HCT116 (cell line): ENCODE measurements around the gene LZTR1.

Source experiments
- CTCF ChIP-seq, 3 experiments: fragments of 200-600 bp in 1 of 3; sonication (generic) in 1 of 3; IDR thresholded peaks in 2 of 3; conservative IDR thresholded peaks in 1 of 3; 2 replicates each; pipeline ENCODE4 v1.5.1; 2012 to 2017; ENCODE audit warnings: low read depth in 2 of 3, low read length in 2 of 3, antibody characterized with exemption in 1 of 3, borderline replicate concordance in 1 of 3, control low read depth in 1 of 3, mild to moderate bottlenecking in 1 of 3, mixed read lengths in 1 of 3, mixed run types in 1 of 3, moderate library complexity in 1 of 3; ENCODE audit not compliant: insufficient read depth in 1 of 3
- EGR1 ChIP-seq: IDR thresholded peaks from 2 replicates; pipeline ENCODE4 v1.6.1; 2012; ENCODE audit warnings: low read depth
- TCF7L2 ChIP-seq: IDR thresholded peaks from 2 replicates; pipeline ENCODE4 v1.7.0; 2011; ENCODE audit warnings: borderline replicate concordance, inconsistent platforms; ENCODE audit not compliant: insufficient read depth, insufficient read length; ENCODE audit errors: extremely low read depth
- ZBTB33 ChIP-seq: IDR thresholded peaks from 2 replicates; pipeline ENCODE4 v1.6.1; 2011; ENCODE audit warnings: mild to moderate bottlenecking, low read length, moderate library complexity; ENCODE audit not compliant: insufficient replicate concordance; ENCODE audit errors: extremely low read depth

GRCh38 chr22:21042978-21043859, 61.1 kb downstream of the LZTR1 start:
- TF ChIP-seq ZBTB33 = no peak
- TF ChIP-seq CTCF (IDR thresholded peaks at IDR 0.05 in 2 of 3, conservative IDR thresholded peaks at IDR 0.05 in 1 of 3; ENCODE audit: borderline replicate concordance in 1 of 3, insufficient read depth in 1 of 3, low read depth in 2 of 3, low read length in 2 of 3) = no peak
- no peak for TF ChIP-seq EGR1
- TF ChIP-seq TCF7L2 = no peak
